ENCODE data around the gene GLS. TPM values are rescaled to one million over a fixed set of nuclear protein-coding genes. Genes with fewer than 3 reads are reported as not detected.
"Not testable (repeated sequence)": the region's sequence is repeated elsewhere in the genome, so short reads cannot be mapped to it uniquely, and the experiment has no call there.

GLS gene
- polyA plus RNA-seq, 3 donors = 13.9 to 24.3 (median 22.6) TPM

- WGBS, 3 donors = 95 to 97% (median 97%) methylated on average over 2 of the region's 2 CpGs
- H3K27ac ChIP-seq (ENCODE audit: low read depth, low read length) = no peak overlapping the region
Observed at GRCh38 chr2:190976521-190976920, 95.9 kb downstream of the GLS start.

GRCh38 chr2:190977505-190977904 lies 96.9 kb downstream of the GLS start:
- 89 to 94% (median 93%) methylated on average over 5 of the region's 5 CpGs for WGBS, 3 donors
- no peak overlapping the region for H3K27ac ChIP-seq (ENCODE audit: low read depth, low read length)

DNA sequence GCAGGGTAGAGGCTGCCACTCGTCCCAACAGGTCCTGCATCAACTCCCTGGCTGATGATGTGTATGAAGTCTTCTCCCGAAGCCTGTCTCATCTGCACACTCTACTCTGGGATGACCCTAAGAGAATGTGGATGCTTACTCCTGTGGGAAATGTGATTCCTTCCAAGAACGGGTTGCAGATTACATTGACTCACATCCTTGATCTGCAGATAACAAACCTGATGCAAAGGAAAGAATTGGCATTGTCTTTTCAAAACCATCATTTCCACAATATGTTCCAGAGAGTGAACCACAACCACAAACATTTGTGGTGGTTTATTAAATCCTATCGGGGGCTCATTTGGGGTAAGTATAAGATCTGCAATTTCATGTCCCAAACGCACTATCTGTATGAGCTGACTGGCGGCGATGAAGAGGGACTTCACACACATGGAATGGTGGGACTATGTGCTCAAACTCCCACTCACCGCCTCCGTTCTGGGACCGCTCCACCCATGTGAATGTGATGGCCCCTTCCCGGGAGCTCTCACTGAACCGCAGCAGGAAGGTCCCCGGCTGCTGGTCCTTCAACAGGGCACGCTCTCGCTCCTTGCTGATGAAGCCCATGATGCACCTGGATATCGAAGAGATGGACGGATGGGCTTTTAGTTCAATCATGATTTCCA lies 97.9 kb downstream of the GLS start:
- 91 to 94% (median 91%) methylated on average over 17 of the region's 17 CpGs for WGBS, 3 donors
- H3K27ac ChIP-seq (ENCODE audit: low read depth, low read length) = no peak overlapping the region

DNA sequence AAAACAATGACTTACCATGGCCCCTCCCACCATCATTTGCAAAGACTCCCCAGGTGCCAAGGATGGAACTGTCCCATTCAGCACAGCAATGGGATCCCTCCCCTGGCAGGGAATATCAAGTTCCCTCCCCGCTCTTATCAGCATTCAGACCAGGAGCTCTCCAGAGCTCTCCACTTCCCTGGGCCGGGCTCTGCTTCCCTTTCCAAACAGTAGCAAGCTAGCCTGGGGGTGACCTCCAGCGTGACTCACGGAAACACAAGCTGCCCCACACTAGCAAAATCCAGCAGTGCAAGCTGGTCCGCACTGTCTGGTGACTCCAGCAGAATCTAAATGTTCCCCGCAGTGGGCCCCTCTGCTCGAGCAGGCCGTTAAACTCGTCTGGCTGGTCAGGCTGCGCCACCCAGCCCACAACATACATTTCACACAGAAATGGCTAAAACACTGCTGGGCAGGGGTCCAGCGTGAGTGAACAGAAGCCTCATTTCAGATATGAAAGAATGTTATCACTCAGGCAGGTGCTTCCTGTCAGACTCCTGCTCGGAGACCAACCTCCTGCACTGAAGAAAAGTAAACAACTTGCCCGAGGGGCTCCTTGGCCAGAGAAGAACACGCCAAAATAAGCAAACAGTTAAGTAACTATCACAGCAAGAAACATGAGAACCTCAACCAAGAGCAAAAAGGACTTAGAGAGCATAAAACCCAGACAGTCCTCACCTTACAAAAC lies 99.4 kb downstream of the GLS start:
- no peak overlapping the region for H3K27ac ChIP-seq (ENCODE audit: low read depth, low read length)
- 42 to 44% (median 43%) methylated on average over 14 of the region's 14 CpGs for WGBS, 3 donors

- H3K27ac ChIP-seq (ENCODE audit: low read depth, low read length) = no peak overlapping the region
- WGBS, 3 donors = 62 to 80% (median 79%) methylated on average over 10 of the region's 10 CpGs
Observed at GRCh38 chr2:190980630-190981209, 100.1 kb downstream of the GLS start.

GRCh38 chr2:190981333-190981732 lies 100.7 kb downstream of the GLS start:
- 86 to 93% (median 90%) methylated on average over 6 of the region's 6 CpGs for WGBS, 3 donors
- no peak overlapping the region for H3K27ac ChIP-seq (ENCODE audit: low read depth, low read length)

GRCh38 chr2:190981733-190982132 lies 101.1 kb downstream of the GLS start:
- WGBS, 3 donors = 90 to 98% (median 96%) methylated on average over 1 of the region's 1 CpG
- no peak overlapping the region for H3K27ac ChIP-seq (ENCODE audit: low read depth, low read length)

DNA sequence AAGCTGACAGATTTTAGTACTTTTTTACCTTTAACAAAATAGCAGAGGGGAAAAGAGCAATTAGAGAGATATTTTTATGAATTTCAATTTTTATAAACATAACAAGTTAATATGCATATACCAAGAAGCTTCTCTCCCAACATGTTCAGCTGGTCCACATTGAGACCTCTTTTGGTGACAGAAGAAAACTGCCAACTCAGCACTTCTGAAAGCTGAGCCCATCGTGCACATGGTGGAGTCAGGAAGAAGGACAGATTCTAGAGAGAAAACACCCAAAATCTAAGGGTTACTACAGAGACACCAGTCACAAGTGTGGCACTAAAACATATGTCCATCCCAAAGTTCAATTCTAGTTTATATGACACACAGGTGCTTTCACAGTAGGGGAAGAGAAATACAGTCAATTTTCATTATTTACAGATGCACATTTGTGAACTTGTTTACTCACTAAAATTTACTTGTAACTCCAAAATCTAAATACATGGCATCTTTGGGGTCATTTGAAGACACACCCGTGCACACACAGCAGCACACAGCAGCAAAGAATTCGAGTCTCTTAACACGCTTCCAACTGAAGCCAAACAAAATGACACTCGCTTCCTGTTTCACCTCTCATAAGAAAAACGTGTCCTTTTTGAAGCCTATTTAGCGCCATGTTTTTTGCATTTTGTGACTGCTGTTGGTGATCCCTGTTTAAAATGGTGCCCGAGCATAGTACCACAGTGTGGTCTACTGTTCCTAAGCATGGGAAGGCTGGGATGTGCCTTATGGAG lies 101.8 kb downstream of the GLS start:
- no peak overlapping the region for H3K27ac ChIP-seq (ENCODE audit: low read depth, low read length)
- 85 to 90% (median 86%) methylated on average over 8 of the region's 8 CpGs for WGBS, 3 donors

- 85 to 93% (median 87%) methylated on average over 5 of the region's 5 CpGs for whole genome bisulfite sequencing, 3 donors
- H3K27ac ChIP-seq (ENCODE audit: low read depth, low read length) = no peak overlapping the region
Observed at GRCh38 chr2:190984595-190984994, 104.0 kb downstream of the GLS start.

DNA sequence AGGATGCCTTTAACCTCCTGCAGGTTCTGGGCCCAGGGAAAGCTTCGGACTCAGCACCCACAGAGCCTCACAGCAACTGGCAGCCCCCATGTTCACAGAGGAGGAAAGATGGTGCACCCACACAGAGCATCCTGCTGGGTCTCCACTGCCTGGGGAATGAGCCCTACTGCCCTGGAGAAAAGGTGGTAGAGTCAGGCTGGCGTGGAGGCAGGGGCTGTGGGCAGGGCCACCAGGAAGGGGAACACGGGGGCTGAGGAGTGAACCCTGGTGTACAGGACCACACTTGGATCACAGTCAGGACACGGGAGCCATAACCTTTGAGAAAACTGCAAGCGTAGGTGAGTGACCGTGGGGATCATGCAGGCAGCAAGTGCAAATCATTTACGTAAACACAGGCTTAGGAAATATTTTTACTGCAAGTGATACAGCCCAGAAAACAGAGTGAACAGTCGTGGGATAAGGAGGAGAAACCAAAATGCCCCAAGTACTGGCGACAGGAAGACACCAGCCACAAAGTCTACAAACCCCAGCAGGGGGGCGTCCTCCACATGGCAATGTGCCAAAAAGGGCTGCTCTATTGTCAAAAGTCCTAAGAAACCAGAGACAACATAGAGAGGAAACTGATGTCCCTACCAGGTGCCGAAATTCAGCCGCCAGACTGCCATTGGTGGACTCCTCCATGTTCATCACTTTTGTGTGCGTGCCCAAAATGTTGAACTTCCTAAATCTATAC lies 105.8 kb downstream of the GLS start:
- 71 to 90% (median 81%) methylated on average over 13 of the region's 13 CpGs for WGBS, 3 donors
- H3K27ac ChIP-seq (ENCODE audit: low read depth, low read length) = no peak overlapping the region

DNA sequence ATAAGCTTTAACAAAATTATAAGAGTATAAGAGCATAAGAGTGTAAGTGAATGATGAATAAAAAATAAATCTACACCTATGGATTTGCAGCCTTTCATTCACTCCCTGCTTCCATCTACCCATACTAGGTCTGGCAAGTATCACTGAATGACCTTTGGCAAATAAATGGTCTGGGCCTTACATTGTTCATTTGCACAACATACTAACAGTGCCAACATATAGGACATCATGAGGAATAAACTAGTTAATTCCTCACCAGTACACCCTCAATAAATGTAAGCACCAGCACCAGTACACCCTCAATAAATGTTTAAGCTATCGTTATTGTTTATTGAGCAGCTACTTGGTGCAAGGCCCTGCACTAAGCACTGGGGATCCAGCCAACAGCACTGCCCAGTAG lies 106.5 kb downstream of the GLS start:
- WGBS, 3 donors = 91 to 99% (median 96%) methylated on average over 1 of the region's 1 CpG
- no peak overlapping the region for H3K27ac ChIP-seq (ENCODE audit: low read depth, low read length)

DNA sequence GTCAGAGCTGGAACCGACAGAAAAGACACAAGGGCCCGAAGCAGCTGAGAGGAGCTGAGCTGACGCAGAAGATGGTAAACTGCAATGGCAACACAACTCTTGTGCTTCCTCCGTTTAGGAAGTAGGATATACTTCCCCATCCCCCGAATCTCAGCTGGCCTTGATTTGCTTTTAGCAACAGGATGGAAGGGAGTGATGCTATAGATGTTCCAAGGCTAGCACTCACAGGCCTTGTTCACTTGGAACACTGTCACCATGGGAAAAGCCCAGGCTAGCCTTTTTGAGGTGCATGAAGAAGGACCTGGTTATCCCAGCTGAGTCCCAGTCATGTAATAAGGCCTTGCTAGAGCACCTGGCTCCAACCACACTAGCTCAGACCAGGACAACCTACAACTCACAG lies 107.3 kb downstream of the GLS start:
- 89 to 95% (median 90%) methylated on average over 5 of the region's 5 CpGs for WGBS, 3 donors
- no peak overlapping the region for H3K27ac ChIP-seq (ENCODE audit: low read depth, low read length)

DNA sequence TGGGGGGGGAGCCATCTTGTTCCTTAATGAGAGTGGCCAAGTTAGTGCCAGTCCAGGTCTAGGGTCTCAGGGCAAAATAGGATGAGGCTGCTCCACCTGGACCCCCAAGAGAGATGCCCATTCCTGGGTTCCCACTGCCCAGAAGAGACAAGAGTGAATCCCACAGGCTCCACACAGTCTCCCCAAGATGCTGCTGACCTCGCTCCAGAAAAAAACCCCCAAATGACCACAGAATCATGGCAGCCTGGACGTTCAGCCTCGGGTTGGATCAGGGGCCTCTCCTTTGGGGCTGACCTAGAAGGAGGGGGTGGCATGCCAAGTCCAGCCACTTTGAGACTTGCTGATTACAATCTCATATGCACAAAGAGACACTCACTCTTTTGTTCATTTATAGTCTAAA lies 108.3 kb downstream of the GLS start:
- no peak overlapping the region for H3K27ac ChIP-seq (ENCODE audit: low read depth, low read length)
- 95 to 99% (median 96%) methylated on average over 3 of the region's 3 CpGs for WGBS, 3 donors

- 85 to 88% (median 87%) methylated on average over 6 of the region's 6 CpGs for WGBS, 3 donors
Observed at GRCh38 chr2:190990132-190990531, 109.5 kb downstream of the GLS start.

GRCh38 chr2:190993292-190993643 lies 112.6 kb downstream of the GLS start:
- H3K27ac ChIP-seq (ENCODE audit: low read depth, low read length) = no peak overlapping the region
- WGBS, 3 donors = 94 to 95% (median 95%) methylated on average over 6 of the region's 6 CpGs

More at GRCh38 chr2:190990132-190990531, 109.5 kb downstream of the GLS start:
- H3K27ac ChIP-seq (ENCODE audit: low read depth, low read length) = no peak overlapping the region

DNA sequence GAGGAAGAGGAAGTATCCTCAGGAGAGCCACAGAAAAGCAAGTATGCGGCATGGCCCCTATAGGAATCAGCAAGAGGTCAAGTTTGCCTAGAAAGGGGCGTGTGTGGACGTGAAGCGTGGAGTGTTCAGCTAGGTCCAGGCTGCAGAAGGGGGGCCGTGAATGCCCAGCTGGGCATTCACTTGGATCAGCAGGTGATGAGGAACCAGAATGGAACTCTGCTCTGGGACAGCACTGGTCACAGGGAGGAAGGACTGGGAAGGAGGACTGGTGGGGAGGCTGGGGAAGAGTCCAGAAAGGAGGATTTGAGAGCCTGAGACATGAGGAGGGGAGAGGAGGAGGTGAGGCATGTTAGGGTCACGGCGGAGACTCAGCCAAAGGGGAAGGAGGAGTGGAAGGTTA lies 113.5 kb downstream of the GLS start:
- no peak overlapping the region for H3K27ac ChIP-seq (ENCODE audit: low read depth, low read length)
- WGBS, 3 donors = 96 to 97% (median 96%) methylated on average over 7 of the region's 7 CpGs

GRCh38 chr2:190995315-190995714 lies 114.7 kb downstream of the GLS start:
- not testable (repeated sequence) for H3K27ac ChIP-seq (ENCODE audit: low read depth, low read length)
- WGBS, 3 donors = 90 to 95% (median 93%) methylated on average over 3 of the region's 3 CpGs

DNA sequence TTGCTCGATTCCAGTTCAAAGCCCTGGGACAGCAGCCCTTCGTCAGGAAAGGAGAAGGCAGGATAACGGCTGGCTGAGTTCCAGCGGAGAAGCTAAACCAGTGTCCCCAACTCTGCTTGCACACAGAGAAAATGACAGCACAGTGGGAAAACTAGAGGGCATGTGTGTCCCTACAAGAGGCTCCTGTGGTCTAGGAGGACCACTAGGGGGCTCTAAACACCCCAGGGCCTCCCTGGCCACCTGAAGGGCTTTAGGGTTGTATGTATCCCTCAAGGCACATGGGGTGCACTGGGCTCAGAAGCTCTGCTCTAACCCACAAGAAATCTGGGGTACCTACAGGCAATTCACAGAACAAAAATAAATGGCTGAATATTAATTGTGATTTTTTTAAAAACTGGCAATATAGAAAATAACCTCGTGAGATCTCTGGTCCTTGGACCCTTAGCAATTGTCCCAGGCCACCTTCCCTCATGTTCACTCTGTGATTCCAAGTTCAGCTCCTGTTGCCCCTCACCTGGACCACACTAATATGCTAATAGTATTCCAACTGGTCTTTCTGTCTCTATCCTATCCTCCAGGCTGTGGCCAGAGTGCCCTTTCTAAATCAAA lies 115.8 kb downstream of the GLS start:
- 81 to 93% (median 86%) methylated on average over 5 of the region's 5 CpGs for WGBS, 3 donors
- H3K27ac ChIP-seq (ENCODE audit: low read depth, low read length) = no peak overlapping the region
